ENCODE data around the gene PIAS4. TPM values are rescaled to one million over a fixed set of nuclear protein-coding genes. Genes with fewer than 3 reads are reported as not detected.

The PIAS4 gene
- total RNA-seq, 1 experiment from 2014 or later = 33.9 TPM

- DNase-seq (ENCODE audit: low spot score) = no peak
Observed at GRCh38 chr19:4019578-4019977, 12.0 kb downstream of the PIAS4 start.

GRCh38 chr19:4023600-4024398 lies 16.3 kb downstream of the PIAS4 start:
- no peak for DNase-seq (ENCODE audit: low spot score)

GRCh38 chr19:4025317-4025716 lies 17.8 kb downstream of the PIAS4 start:
- no peak for DNase-seq (ENCODE audit: low spot score)

- no peak for DNase-seq (ENCODE audit: low spot score)
Observed at GRCh38 chr19:4027146-4027545, 19.6 kb downstream of the PIAS4 start.

GRCh38 chr19:4028334-4029246 lies 21.1 kb downstream of the PIAS4 start:
- DNase-seq (ENCODE audit: low spot score) = no peak

- no peak for DNase-seq (ENCODE audit: low spot score)
Observed at GRCh38 chr19:4029247-4029614, 21.7 kb downstream of the PIAS4 start.

- DNase-seq (ENCODE audit: low spot score) = no peak
Observed at GRCh38 chr19:4030552-4030951, 23.0 kb downstream of the PIAS4 start.

- no peak for DNase-seq (ENCODE audit: low spot score)
Observed at GRCh38 chr19:4030981-4031380, 23.4 kb downstream of the PIAS4 start.

- DNase-seq (ENCODE audit: low spot score) = no peak
Observed at GRCh38 chr19:4031420-4031819, 23.9 kb downstream of the PIAS4 start.

- DNase-seq (ENCODE audit: low spot score) = no peak
Observed at GRCh38 chr19:4032436-4032835, 24.9 kb downstream of the PIAS4 start.

GRCh38 chr19:4033028-4033956 lies 25.8 kb downstream of the PIAS4 start:
- no peak for DNase-seq (ENCODE audit: low spot score)

GRCh38 chr19:4034048-4035017 lies 26.8 kb downstream of the PIAS4 start:
- DNase-seq (ENCODE audit: low spot score) = no peak

GRCh38 chr19:4035018-4035566 lies 27.6 kb downstream of the PIAS4 start:
- DNase-seq (ENCODE audit: low spot score) = no peak

GRCh38 chr19:4035582-4035981 lies 28.0 kb downstream of the PIAS4 start:
- DNase-seq (ENCODE audit: low spot score) = no peak

GRCh38 chr19:4036576-4037300 lies 29.2 kb downstream of the PIAS4 start:
- no peak for DNase-seq (ENCODE audit: low spot score)

GRCh38 chr19:4037301-4037949 lies 29.9 kb downstream of the PIAS4 start:
- no peak for DNase-seq (ENCODE audit: low spot score)

GRCh38 chr19:4038057-4038456 lies 30.5 kb downstream of the PIAS4 start:
- no peak for DNase-seq (ENCODE audit: low spot score)

- DNase-seq (ENCODE audit: low spot score) = no peak
Observed at GRCh38 chr19:4038661-4039423, 31.3 kb downstream of the PIAS4 start.
